Cardiac muscle cell (in vitro differentiated cells and primary cell): ENCODE data around the gene GAS2L2. TPM values are rescaled to one million over a fixed set of nuclear protein-coding genes. Genes with fewer than 3 reads are reported as not detected.

ENCODE experiments used
- DNase-seq, 2 donors: peaks; one replicate each; pipeline versions ENCODE4 v3.0.0 to v3.0.0-alpha.2; 2010 to 2017; ENCODE audit warnings: low read depth in 1 of 2, low spot score in 1 of 2
- H3K27ac ChIP-seq: fragments of 200-600 bp; sonication (generic); 2 replicates; pipeline ENCODE4 v1.5.1; 2016
- H3K27me3 ChIP-seq: fragments of 200-600 bp; sonication (generic); 2 replicates; pipeline ENCODE4 v1.6.0; 2016; ENCODE audit warnings: control low read depth
- H3K36me3 ChIP-seq: fragments of 200-600 bp; sonication (generic); 2 replicates; pipeline ENCODE4 v1.5.1; 2016; ENCODE audit warnings: control low read depth
- H3K4me1 ChIP-seq: fragments of 200-600 bp; sonication (generic); 2 replicates; pipeline ENCODE4 v1.8.1; 2017; ENCODE audit warnings: low read depth, mild to moderate bottlenecking, mixed run types
- H3K4me3 ChIP-seq: fragments of 200-600 bp; sonication (generic); 2 replicates; pipeline ENCODE4 v1.5.1; 2016; ENCODE audit warnings: mild to moderate bottlenecking
- H3K9me3 ChIP-seq: fragments of 200-600 bp; sonication (generic); 2 replicates; pipeline ENCODE4 v1.5.1; 2017; ENCODE audit warnings: low read depth, mild to moderate bottlenecking, control low read depth
- CTCF ChIP-seq: IDR thresholded peaks from 2 replicates; pipeline ENCODE4 v1.5.1; 2012; ENCODE audit warnings: low read depth, mild to moderate bottlenecking, low read length
- polyA plus RNA-seq: library from polyadenylated mRNA; unstranded; fragments of >200 nt; fragmentation: Nextera tagmentation; extraction: Ambion mirVana; gene quantifications from 2 replicates; pipeline ENCODE4 v1.2.1, GENCODE V29; 2016
- total RNA-seq: library from RNA; depleted of rRNA; stranded (reverse); fragments of >200 nt; gene quantifications from 2 replicates; pipeline ENCODE4 v1.2.3, GENCODE V29; 2016

Gene GAS2L2
- total and polyA plus RNA-seq, 2 experiments from 2014 or later = 0.11 TPM; not detected in 1

DNA sequence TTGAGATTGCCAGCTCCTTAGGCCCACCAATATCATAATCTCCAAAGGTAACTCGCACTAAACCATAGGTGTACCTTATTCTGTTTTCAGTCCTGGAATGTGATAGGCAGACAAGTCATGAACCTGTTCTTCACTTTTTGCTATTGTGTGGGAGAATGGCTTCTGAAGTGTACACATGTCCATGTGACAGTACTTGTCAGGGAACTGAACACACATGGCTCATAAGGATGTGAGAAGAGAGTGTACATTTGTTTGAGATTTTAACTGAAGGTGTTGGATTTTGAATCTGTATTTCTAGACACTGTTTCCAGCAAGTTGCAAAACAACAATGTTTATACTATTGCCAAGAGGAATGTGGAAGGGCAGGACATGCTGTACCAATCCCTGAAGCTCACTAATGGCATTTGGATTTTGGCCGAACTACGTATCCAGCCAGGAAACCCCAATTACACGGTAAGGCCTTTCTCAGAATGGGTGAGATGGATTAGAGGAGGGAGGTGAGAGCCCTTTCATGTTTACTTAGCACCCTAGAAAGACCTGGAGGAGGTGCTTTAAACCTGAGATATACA is 36.1 kb downstream of the GAS2L2 start:
- peaks cover 4% of the 10 kb centered on the region for H3K36me3 ChIP-seq
- H3K9me3 ChIP-seq = no peaks in the 10 kb centered on the region
- no peaks in the 10 kb centered on the region for H3K27me3 ChIP-seq
- H3K4me1 ChIP-seq = peaks cover 50% of the 10 kb centered on the region
- no peak for TF ChIP-seq CTCF
- DNase-seq = peak in 1 of 2 donors; percentile 32
- no peak overlapping the region for H3K27ac ChIP-seq
- no peak overlapping the region for H3K4me3 ChIP-seq

- no peaks in the 10 kb centered on the region for H3K27me3 ChIP-seq
- DNase-seq = no peak
- peaks cover 54% of the 10 kb centered on the region for H3K4me1 ChIP-seq
- H3K27ac ChIP-seq = peak overlapping the region; percentile 90
- no peaks in the 10 kb centered on the region for H3K9me3 ChIP-seq
- TF ChIP-seq CTCF = no peak
- peaks cover 4% of the 10 kb centered on the region for H3K36me3 ChIP-seq
- H3K4me3 ChIP-seq = no peak overlapping the region
Observed at GRCh38 chr17:35716173-35716572, 36.9 kb downstream of the GAS2L2 start.

DNA sequence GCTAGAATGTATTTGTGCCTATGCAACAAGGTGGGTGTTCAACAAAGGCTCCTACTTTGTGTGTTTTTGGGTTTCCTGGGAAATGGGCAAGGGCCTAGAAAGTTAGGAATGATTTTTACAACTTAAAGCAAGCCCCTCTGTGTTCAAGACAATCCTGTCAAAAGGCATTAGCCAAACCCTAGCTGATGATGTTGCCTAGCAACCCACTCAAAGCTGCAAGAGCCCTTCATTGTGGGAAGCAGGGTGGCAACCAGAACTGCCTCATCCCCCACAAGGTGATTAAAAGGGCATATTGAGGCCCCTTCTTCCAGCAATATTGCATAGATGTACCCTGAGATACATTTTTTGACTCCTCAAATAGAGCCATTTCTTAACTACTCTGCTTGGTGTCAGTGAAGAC is 37.6 kb downstream of the GAS2L2 start:
- Histone ChIP-seq H3K27ac (peak overlapping the region; percentile 90), H3K4me3 (no peak overlapping the region), H3K9me3 (no peaks in the 10 kb centered on the region), H3K27me3 (no peaks in the 10 kb centered on the region), H3K36me3 (peaks cover 4% of the 10 kb centered on the region), H3K4me1 (peaks cover 54% of the 10 kb centered on the region)
- peak in 1 of 2 donors; percentile 69 for DNase-seq
- no peak for TF ChIP-seq CTCF

- Histone ChIP-seq H3K36me3 (peaks cover 2% of the 10 kb centered on the region), H3K27me3 (no peaks in the 10 kb centered on the region), H3K27ac (peak overlapping the region; percentile 90), H3K9me3 (no peaks in the 10 kb centered on the region), H3K4me3 (no peak overlapping the region), H3K4me1 (peaks cover 56% of the 10 kb centered on the region)
- no peak for TF ChIP-seq CTCF
- no peak for DNase-seq
Observed at GRCh38 chr17:35714988-35715387, 38.1 kb downstream of the GAS2L2 start.

GRCh38 chr17:35713069-35713728 is 39.8 kb downstream of the GAS2L2 start:
- Histone ChIP-seq H3K27ac (peak overlapping the region; percentile 90), H3K4me3 (no peak overlapping the region), H3K36me3 (no peaks in the 10 kb centered on the region), H3K4me1 (peaks cover 73% of the 10 kb centered on the region), H3K9me3 (no peaks in the 10 kb centered on the region), H3K27me3 (no peaks in the 10 kb centered on the region)
- TF ChIP-seq CTCF = no peak
- peak; percentile 86 to 89 for DNase-seq
